ACC112 (cell line): ENCODE data around the gene ABCC3.

Source experiments
- H2AFZ ChIP-seq: fragments of 200-600 bp; sonication (generic); one replicate; pipeline ENCODE4 v1.6.0; 2017; ENCODE audit warnings: antibody characterized with exemption, low read length; ENCODE audit not compliant: unreplicated experiment
- H3K27ac ChIP-seq: fragments of 200-600 bp; sonication (generic); 2 replicates; pipeline ENCODE4 v1.5.1; 2014; ENCODE audit warnings: low read depth, mild to moderate bottlenecking, antibody characterized with exemption, low read length, moderate library complexity
- H3K27me3 ChIP-seq: fragments of 200-600 bp; sonication (generic); 2 replicates; pipeline ENCODE4 v1.6.1; 2014; ENCODE audit warnings: mild to moderate bottlenecking, antibody characterized with exemption, low read length, moderate library complexity, mixed read lengths; ENCODE audit not compliant: insufficient read depth
- H3K36me3 ChIP-seq: fragments of 200-600 bp; sonication (generic); 2 replicates; pipeline ENCODE4 v1.6.1; 2016; ENCODE audit warnings: mild to moderate bottlenecking, antibody characterized with exemption, low read length, moderate library complexity, mixed read lengths; ENCODE audit not compliant: insufficient read depth
- H3K4me1 ChIP-seq: fragments of 200-600 bp; sonication (generic); one replicate; pipeline ENCODE4 v1.6.1; 2016; ENCODE audit warnings: low read length, mixed read lengths; ENCODE audit not compliant: insufficient read depth, unreplicated experiment, control insufficient read depth
- H3K4me3 ChIP-seq: fragments of 200-600 bp; sonication (generic); 2 replicates; pipeline ENCODE4 v1.5.1; 2014; ENCODE audit warnings: mild to moderate bottlenecking, low read depth, low read length
- H3K79me2 ChIP-seq: fragments of 200-600 bp; sonication (generic); one replicate; pipeline ENCODE4 v1.6.0; 2016; ENCODE audit warnings: low read length; ENCODE audit not compliant: control insufficient read depth, unreplicated experiment, insufficient read depth

Gene ABCC3

DNA sequence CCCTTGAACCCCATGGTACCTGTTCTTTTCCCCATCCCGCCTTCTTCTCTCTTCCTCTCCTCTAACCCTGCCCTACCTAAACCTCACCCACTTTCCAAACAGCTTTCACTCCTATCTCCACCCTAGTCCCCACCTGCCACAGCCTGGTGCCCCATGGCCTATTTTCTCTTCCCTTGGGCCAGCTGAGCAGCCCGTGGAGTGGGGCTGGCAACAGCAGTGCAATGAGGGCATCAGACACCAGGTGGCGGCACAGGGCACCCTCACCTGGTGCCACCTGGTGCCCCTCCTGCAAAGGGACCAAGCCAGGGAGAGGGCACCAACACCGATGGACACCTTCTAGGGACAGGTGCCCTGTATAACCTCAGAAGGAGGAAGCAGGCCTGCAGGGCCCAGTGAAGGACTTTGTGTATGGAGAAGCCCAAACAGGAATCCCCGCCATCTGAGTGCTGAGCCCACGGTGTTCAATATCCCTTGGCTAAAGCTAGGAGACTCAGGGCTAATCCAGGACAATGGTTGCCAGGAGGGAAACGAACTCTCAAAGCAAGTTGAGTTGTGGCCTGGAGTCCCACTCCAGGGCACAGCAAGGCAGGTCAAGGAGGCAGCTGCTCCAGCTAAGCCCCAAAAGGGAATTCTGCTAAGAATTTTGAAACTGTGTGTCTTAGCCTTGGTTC is 4.0 kb upstream of the ABCC3 start:
- H3K27ac ChIP-seq = no peak overlapping the region
- no peak overlapping the region for H3K4me3 ChIP-seq
- H2AFZ ChIP-seq = no peak overlapping the region
- peaks cover 22% of the 10 kb centered on the region for H3K4me1 ChIP-seq
- no peaks in the 10 kb centered on the region for H3K27me3 ChIP-seq
- no peaks in the 10 kb centered on the region for H3K36me3 ChIP-seq
- H3K79me2 ChIP-seq = peaks cover 12% of the 10 kb centered on the region

- H3K4me1 ChIP-seq = peaks cover 26% of the 10 kb centered on the region
- no peaks in the 10 kb centered on the region for H3K27me3 ChIP-seq
- no peak overlapping the region for H2AFZ ChIP-seq
- no peaks in the 10 kb centered on the region for H3K36me3 ChIP-seq
- H3K4me3 ChIP-seq = no peak overlapping the region
- H3K27ac ChIP-seq = no peak overlapping the region
- peaks cover 19% of the 10 kb centered on the region for H3K79me2 ChIP-seq
These were observed 3.3 kb upstream of the ABCC3 start for GRCh38 chr17:50631195-50631907.

- Histone ChIP-seq H3K36me3 (no peaks in the 10 kb centered on the region), H3K27me3 (no peaks in the 10 kb centered on the region), H3K79me2 (peaks cover 26% of the 10 kb centered on the region), H2AFZ (no peak overlapping the region), H3K4me3 (no peak overlapping the region), H3K27ac (no peak overlapping the region), H3K4me1 (peaks cover 31% of the 10 kb centered on the region)
These were observed 2.6 kb upstream of the ABCC3 start for GRCh38 chr17:50631908-50632571.

GRCh38 chr17:50632637-50633036 is 2.0 kb upstream of the ABCC3 start:
- Histone ChIP-seq H3K27ac (no peak overlapping the region), H3K4me3 (no peak overlapping the region), H2AFZ (no peak overlapping the region), H3K4me1 (peaks cover 37% of the 10 kb centered on the region), H3K79me2 (peaks cover 32% of the 10 kb centered on the region), H3K36me3 (no peaks in the 10 kb centered on the region), H3K27me3 (no peaks in the 10 kb centered on the region)

- no peaks in the 10 kb centered on the region for H3K27me3 ChIP-seq
- H3K27ac ChIP-seq = no peak overlapping the region
- H3K4me3 ChIP-seq = no peak overlapping the region
- no peak overlapping the region for H2AFZ ChIP-seq
- H3K4me1 ChIP-seq = peaks cover 48% of the 10 kb centered on the region
- H3K79me2 ChIP-seq = peaks cover 32% of the 10 kb centered on the region
- H3K36me3 ChIP-seq = no peaks in the 10 kb centered on the region
These were observed 998 bp upstream of the ABCC3 start for GRCh38 chr17:50633683-50634082.

- Histone ChIP-seq H3K27me3 (no peaks in the 10 kb centered on the region), H3K4me3 (peak overlapping the region; percentile 87), H3K27ac (peak overlapping the region; percentile 7; the same call in 1 of the 2 replicates), H3K79me2 (peaks cover 35% of the 10 kb centered on the region), H3K4me1 (peaks cover 53% of the 10 kb centered on the region), H2AFZ (peak overlapping the region; percentile 58), H3K36me3 (no peaks in the 10 kb centered on the region)
These were observed 442 bp downstream of the ABCC3 start for GRCh38 chr17:50634915-50635731.

- no peak overlapping the region for H2AFZ ChIP-seq
- H3K79me2 ChIP-seq = peaks cover 38% of the 10 kb centered on the region
- no peaks in the 10 kb centered on the region for H3K27me3 ChIP-seq
- H3K4me3 ChIP-seq = peak overlapping the region; percentile 87
- no peaks in the 10 kb centered on the region for H3K36me3 ChIP-seq
- no peak overlapping the region for H3K27ac ChIP-seq
- H3K4me1 ChIP-seq = peaks cover 59% of the 10 kb centered on the region
These were observed 976 bp downstream of the ABCC3 start for GRCh38 chr17:50635732-50635981.

DNA sequence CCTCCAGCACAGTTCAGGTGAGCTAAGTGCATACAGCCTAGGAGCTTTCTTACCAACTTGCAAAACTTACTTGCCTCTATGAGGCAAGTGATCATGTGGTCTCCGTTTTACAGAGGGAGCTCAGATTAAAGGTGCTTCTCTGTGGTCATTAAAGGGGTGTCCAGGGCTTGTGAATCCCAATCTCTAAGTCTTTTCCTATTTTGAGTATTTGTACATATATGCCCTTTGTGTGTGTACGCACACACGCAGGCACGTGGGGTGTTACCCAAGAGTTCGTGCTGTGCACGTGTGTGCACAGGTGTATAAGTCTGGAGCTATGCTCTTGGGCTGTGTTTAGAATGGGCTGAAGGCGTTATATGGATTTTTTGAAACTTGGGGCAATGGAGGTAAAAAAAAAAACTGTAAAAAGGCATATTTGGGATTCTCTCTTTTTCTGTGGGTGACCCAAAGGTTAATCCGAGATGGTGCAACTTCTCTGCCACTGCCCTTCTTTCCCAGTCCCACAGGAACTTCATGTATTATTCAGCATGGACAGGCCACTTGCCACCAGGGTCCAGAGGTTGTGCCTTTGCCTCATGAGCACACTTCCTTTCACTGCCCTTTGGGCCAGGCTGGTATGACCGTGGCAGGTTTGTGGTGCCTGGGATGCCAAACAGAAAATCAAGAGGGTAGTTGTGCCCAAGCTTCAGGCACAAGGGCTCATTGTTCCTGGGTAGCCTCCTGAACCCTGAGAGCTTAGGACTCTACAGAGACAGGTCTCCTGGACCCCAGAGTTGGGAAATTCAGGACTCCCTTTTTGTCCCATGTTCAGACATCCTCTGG is 1.5 kb downstream of the ABCC3 start:
- Histone ChIP-seq H3K79me2 (peaks cover 44% of the 10 kb centered on the region), H3K4me3 (peak overlapping the region; percentile 87), H3K27ac (peak overlapping the region; percentile 74; the same call in 1 of the 2 replicates), H3K27me3 (no peaks in the 10 kb centered on the region), H3K4me1 (peaks cover 59% of the 10 kb centered on the region), H2AFZ (no peak overlapping the region), H3K36me3 (no peaks in the 10 kb centered on the region)

DNA sequence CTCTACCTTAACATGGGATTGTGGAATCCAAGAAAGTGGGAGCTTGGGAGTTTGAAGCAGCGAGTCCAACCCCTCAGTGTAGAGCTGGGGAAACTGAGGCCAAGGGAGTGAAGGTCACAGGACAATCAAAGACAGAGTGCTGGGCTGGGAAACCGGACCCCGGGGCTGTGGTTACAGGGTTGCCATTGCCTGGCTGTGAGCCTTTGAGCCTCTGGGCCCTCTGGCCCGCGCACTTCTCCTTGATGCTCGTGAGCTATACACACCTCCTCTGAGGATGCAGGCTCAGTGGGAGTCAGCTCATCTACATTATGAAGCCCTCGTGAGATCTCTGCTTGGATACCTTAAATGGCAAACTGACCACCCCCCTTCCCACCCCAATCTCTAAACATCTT is 2.1 kb downstream of the ABCC3 start:
- Histone ChIP-seq H3K4me1 (peaks cover 59% of the 10 kb centered on the region), H3K27me3 (no peaks in the 10 kb centered on the region), H3K27ac (peak overlapping the region; percentile 74; the same call in 1 of the 2 replicates)

More for the DNA sequence above, 2.1 kb downstream of the ABCC3 start:
- no peaks in the 10 kb centered on the region for H3K36me3 ChIP-seq
- H3K4me3 ChIP-seq = peak overlapping the region; percentile 87
- H3K79me2 ChIP-seq = peaks cover 49% of the 10 kb centered on the region
- H2AFZ ChIP-seq = no peak overlapping the region
